CD4-positive, alpha-beta T cell treated with Interferon alpha-2 for 1 hour (primary cell): ENCODE data around the gene ZNF451.

Experiments
- DNase-seq, 2 donors: peaks; one replicate each; pipeline ENCODE4 v3.0.0-alpha.2; 2020 to 2022

ZNF451 gene

GRCh38 chr6:57215260-57215659 lies 125.3 kb downstream of the ZNF451 start:
- DNase-seq, result no peak

- no peak for DNase-seq
Measured at GRCh38 chr6:57216235-57217101, 126.5 kb downstream of the ZNF451 start.

GRCh38 chr6:57217270-57217669 lies 127.3 kb downstream of the ZNF451 start:
- DNase-seq, result no peak
